BLaER1 treated with 17β-estradiol and CSF1 and Interleukin-3, amounts not matched to agents 10 nM and 100 nM (cell line): ENCODE data around the gene PIP4K2B.
A peak's percentile ranks its signal among the peaks of the same experiment; 100 is the strongest.

Experiments used
- H3K27ac ChIP-seq, 11 experiments: shearing (Covaris generic); formaldehyde crosslinking; 2 replicates each; pipeline ENCODE4 v1.8.1; 2022
- H3K27me3 ChIP-seq, 11 experiments: shearing (Covaris generic); formaldehyde crosslinking; 2 replicates each; pipeline ENCODE4 v1.8.1; 2022
- H3K36me3 ChIP-seq, 11 experiments: shearing (Covaris generic); formaldehyde crosslinking; 2 replicates each; pipeline ENCODE4 v1.8.1; 2022
- H3K4me1 ChIP-seq, 10 experiments: shearing (Covaris generic); formaldehyde crosslinking; 2 replicates each; pipeline ENCODE4 v1.8.1; 2022
- H3K4me2 ChIP-seq, 11 experiments: shearing (Covaris generic); formaldehyde crosslinking; 2 replicates each; pipeline ENCODE4 v1.8.1; 2022
- H3K4me3 ChIP-seq, 10 experiments: shearing (Covaris generic); formaldehyde crosslinking; 2 replicates each; pipeline ENCODE4 v1.8.1; 2022
- H3K9ac ChIP-seq, 11 experiments: shearing (Covaris generic); formaldehyde crosslinking; 2 replicates each; pipeline ENCODE4 v1.8.1; 2022
- H3K9me3 ChIP-seq, 11 experiments: shearing (Covaris generic); formaldehyde crosslinking; replicated peaks in 1 of 11; 2 replicates each; pipeline ENCODE4 v1.8.1; 2022
- H4K20me1 ChIP-seq, 11 experiments: shearing (Covaris generic); formaldehyde crosslinking; 2 replicates each; pipeline ENCODE4 v1.8.1; 2022
- Cebpa-rat ChIP-seq, 11 experiments: shearing (Covaris generic); IDR thresholded peaks; 2 replicates each; pipeline ENCODE4 v1.8.1; 2022

PIP4K2B gene

GRCh38 chr17:38724337-38724988 is 74.9 kb downstream of the PIP4K2B start:
- Histone ChIP-seq H3K9ac (peak overlapping the region in 8 of 11 experiments; percentile 4 to 49 (median 18); a peak in 7 of 22 replicates), H3K4me1 (peaks cover 65 to 94% (median 86%) of the 10 kb centered on the region in 10 experiments), H3K4me3 (no peak overlapping the region), H3K36me3 (peaks cover 47 to 72% (median 62%) of the 10 kb centered on the region in 11 experiments), H3K4me2 (peak overlapping the region; percentile 15 to 97 (median 90)), H4K20me1 (peaks cover 0 to 13% (median 4%) of the 10 kb centered on the region in 11 experiments; a peak in 4 of 22 replicates), H3K27me3 (no peaks in the 10 kb centered on the region), H3K27ac (peak overlapping the region in 8 of 11 experiments; percentile 27 to 94 (median 44); a peak in 12 of 22 replicates), H3K9me3 (peaks cover 0 to 6% (median 0%) of the 10 kb centered on the region in 11 experiments; a peak in 1 of 22 replicates)
- no peak for TF ChIP-seq Cebpa-rat (IDR thresholded peaks at IDR 0.05)

GRCh38 chr17:38721802-38722201 is 77.6 kb downstream of the PIP4K2B start:
- peaks cover 73 to 90% (median 80%) of the 10 kb centered on the region in 11 experiments for H3K36me3 ChIP-seq
- no peak for TF ChIP-seq Cebpa-rat (IDR thresholded peaks at IDR 0.05)
- peak overlapping the region in 10 of 11 experiments; percentile 21 to 67 (median 52); a peak in 16 of 22 replicates for H3K4me2 ChIP-seq

GRCh38 chr17:38720941-38721340 is 78.4 kb downstream of the PIP4K2B start:
- Histone ChIP-seq H3K27me3 (no peaks in the 10 kb centered on the region), H3K9me3 (no peaks in the 10 kb centered on the region), H3K4me1 (peaks cover 36 to 79% (median 59%) of the 10 kb centered on the region in 10 experiments), H4K20me1 (peaks cover 0 to 21% (median 4%) of the 10 kb centered on the region in 11 experiments; a peak in 7 of 22 replicates), H3K9ac (peak overlapping the region in 2 of 11 experiments; percentile 2 to 21; a peak in 2 of 22 replicates), H3K27ac (peak overlapping the region in 1 of 11 experiments; percentile 5; a peak in 1 of 22 replicates), H3K4me2 (peak overlapping the region in 6 of 11 experiments; percentile 13 to 67 (median 52); a peak in 7 of 22 replicates), H3K36me3 (peaks cover 81 to 96% (median 89%) of the 10 kb centered on the region in 11 experiments), H3K4me3 (no peak overlapping the region)
- TF ChIP-seq Cebpa-rat (IDR thresholded peaks at IDR 0.05), result no peak

More at GRCh38 chr17:38721802-38722201, 77.6 kb downstream of the PIP4K2B start:
- Histone ChIP-seq H3K27me3 (no peaks in the 10 kb centered on the region), H3K9me3 (no peaks in the 10 kb centered on the region), H3K9ac (peak overlapping the region in 6 of 11 experiments; percentile 6 to 59 (median 36); a peak in 8 of 22 replicates), H4K20me1 (peaks cover 0 to 21% (median 4%) of the 10 kb centered on the region in 11 experiments; a peak in 5 of 22 replicates), H3K27ac (peak overlapping the region in 5 of 11 experiments; percentile 15 to 35 (median 28); a peak in 4 of 22 replicates), H3K4me3 (no peak overlapping the region), H3K4me1 (peaks cover 38 to 79% (median 62%) of the 10 kb centered on the region in 10 experiments)

GRCh38 chr17:38719943-38720641 is 79.3 kb downstream of the PIP4K2B start:
- Histone ChIP-seq H3K4me2 (peak overlapping the region in 5 of 11 experiments; percentile 13 to 67 (median 49); a peak in 7 of 22 replicates), H3K27me3 (no peaks in the 10 kb centered on the region), H3K4me1 (peaks cover 36 to 79% (median 58%) of the 10 kb centered on the region in 10 experiments), H3K4me3 (no peak overlapping the region), H3K27ac (peak overlapping the region in 3 of 11 experiments; percentile 16 to 27 (median 25); a peak in 5 of 22 replicates), H3K9me3 (no peaks in the 10 kb centered on the region), H4K20me1 (peaks cover 0 to 21% (median 5%) of the 10 kb centered on the region in 11 experiments; a peak in 7 of 22 replicates), H3K9ac (peak overlapping the region in 3 of 11 experiments; percentile 2 to 31 (median 21); a peak in 3 of 22 replicates), H3K36me3 (peaks cover 83 to 99% (median 92%) of the 10 kb centered on the region in 11 experiments)
- no peak for TF ChIP-seq Cebpa-rat (IDR thresholded peaks at IDR 0.05)

DNA sequence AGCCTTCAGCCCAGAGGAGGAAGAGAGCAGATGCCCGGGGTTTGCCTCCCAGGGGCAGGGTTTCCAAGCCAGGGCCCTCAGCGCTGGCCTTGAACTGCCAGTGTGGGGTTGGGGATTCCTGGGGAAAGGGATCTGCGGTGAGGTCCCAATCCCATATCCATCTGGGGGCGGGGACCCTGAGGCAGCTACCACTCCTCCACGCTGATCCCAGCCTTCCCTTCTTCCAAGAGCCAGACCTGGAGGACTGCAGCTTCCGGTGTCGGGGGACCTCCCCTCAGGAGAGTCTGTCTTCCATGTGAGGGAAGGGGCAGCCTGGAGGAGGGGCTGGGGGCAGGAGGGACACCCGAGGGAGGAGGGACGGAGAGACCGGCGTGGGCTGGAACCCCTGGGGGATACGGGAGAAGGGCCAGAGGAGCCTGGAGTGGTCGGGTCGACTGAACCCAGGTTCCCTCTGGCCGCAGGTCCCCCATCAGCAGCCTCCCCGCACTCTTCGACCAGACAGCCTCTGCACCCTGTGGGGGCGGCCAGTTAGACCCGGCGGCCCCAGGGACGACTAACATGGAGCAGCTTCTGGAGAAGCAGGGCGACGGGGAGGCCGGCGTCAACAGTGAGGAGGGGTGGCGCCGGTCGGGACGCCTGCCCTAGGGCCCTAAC is 79.9 kb downstream of the PIP4K2B start:
- TF ChIP-seq Cebpa-rat (IDR thresholded peaks at IDR 0.05), result no peak
- Histone ChIP-seq H3K4me2 (no peak overlapping the region), H3K27me3 (no peaks in the 10 kb centered on the region), H3K9me3 (no peaks in the 10 kb centered on the region), H3K4me1 (peaks cover 36 to 79% (median 58%) of the 10 kb centered on the region in 10 experiments), H3K36me3 (peaks cover 81 to 99% (median 92%) of the 10 kb centered on the region in 11 experiments), H3K4me3 (no peak overlapping the region), H4K20me1 (peaks cover 0 to 21% (median 5%) of the 10 kb centered on the region in 11 experiments; a peak in 7 of 22 replicates), H3K27ac (peak overlapping the region in 4 of 11 experiments; percentile 16 to 27 (median 25); a peak in 5 of 22 replicates), H3K9ac (peak overlapping the region in 2 of 11 experiments; percentile 2 to 31; a peak in 2 of 22 replicates)

GRCh38 chr17:38717139-38717745 is 82.1 kb downstream of the PIP4K2B start:
- H3K27ac ChIP-seq, result peak overlapping the region in 3 of 11 experiments; percentile 10 to 47 (median 36); a peak in 3 of 22 replicates
- TF ChIP-seq Cebpa-rat (IDR thresholded peaks at IDR 0.05), result no peak
- no peaks in the 10 kb centered on the region for H3K9me3 ChIP-seq
- peak overlapping the region in 3 of 11 experiments; percentile 9 to 24 (median 18); a peak in 3 of 22 replicates for H3K9ac ChIP-seq
- peaks cover 52 to 82% (median 64%) of the 10 kb centered on the region in 10 experiments for H3K4me1 ChIP-seq
- H3K4me3 ChIP-seq, result no peak overlapping the region
- peaks cover 0 to 26% (median 5%) of the 10 kb centered on the region in 11 experiments; a peak in 9 of 22 replicates for H4K20me1 ChIP-seq
- no peak overlapping the region; a peak in 1 of 22 replicates for H3K4me2 ChIP-seq
- no peaks in the 10 kb centered on the region for H3K27me3 ChIP-seq
- peaks cover 88 to 100% (median 97%) of the 10 kb centered on the region in 11 experiments for H3K36me3 ChIP-seq

DNA sequence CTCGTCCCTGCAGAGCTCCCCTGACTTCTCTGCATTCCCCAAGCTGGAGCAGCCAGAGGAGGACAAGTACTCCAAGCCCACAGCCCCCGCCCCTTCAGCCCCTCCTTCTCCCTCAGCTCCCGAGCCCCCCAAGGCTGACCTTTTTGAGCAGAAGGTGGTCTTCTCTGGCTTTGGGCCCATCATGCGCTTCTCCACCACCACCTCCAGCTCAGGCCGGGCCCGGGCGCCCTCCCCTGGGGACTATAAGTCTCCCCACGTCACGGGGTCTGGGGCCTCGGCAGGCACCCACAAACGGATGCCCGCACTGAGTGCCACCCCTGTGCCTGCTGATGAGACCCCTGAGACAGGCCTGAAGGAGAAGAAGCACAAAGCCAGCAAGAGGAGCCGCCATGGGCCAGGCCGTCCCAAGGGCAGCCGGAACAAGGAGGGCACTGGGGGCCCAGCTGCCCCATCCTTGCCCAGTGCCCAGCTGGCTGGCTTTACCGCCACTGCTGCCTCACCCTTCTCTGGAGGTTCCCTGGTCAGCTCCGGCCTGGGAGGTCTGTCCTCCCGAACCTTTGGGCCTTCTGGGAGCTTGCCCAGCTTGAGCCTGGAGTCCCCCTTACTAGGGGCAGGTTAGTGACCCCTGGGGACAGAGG is 82.9 kb downstream of the PIP4K2B start:
- Histone ChIP-seq H3K4me1 (peaks cover 52 to 82% (median 64%) of the 10 kb centered on the region in 10 experiments), H3K4me2 (peak overlapping the region in 2 of 11 experiments; percentile 62 to 78; a peak in 3 of 22 replicates), H3K27me3 (no peaks in the 10 kb centered on the region), H3K9me3 (no peaks in the 10 kb centered on the region), H3K27ac (peak overlapping the region in 4 of 11 experiments; percentile 5 to 47 (median 23); a peak in 3 of 22 replicates), H3K9ac (peak overlapping the region in 4 of 11 experiments; percentile 9 to 24 (median 14); a peak in 2 of 22 replicates), H3K4me3 (no peak overlapping the region), H3K36me3 (peaks cover 84 to 98% (median 92%) of the 10 kb centered on the region in 11 experiments), H4K20me1 (peaks cover 0 to 34% (median 7%) of the 10 kb centered on the region in 11 experiments; a peak in 11 of 22 replicates)
- TF ChIP-seq Cebpa-rat (IDR thresholded peaks at IDR 0.05), result no peak
